Cardiac muscle cell (in vitro differentiated cells and primary cell): ENCODE results near the gene POU2AF3. TPM values are rescaled to one million over a fixed set of nuclear protein-coding genes. Genes with fewer than 3 reads are reported as not detected.

Source experiments
- DNase-seq, 2 donors: peaks; one replicate each; pipeline versions ENCODE4 v3.0.0 to v3.0.0-alpha.2; 2010 to 2017; ENCODE audit warnings: low read depth in 1 of 2, low spot score in 1 of 2
- H3K27ac ChIP-seq: fragments of 200-600 bp; sonication (generic); 2 replicates; pipeline ENCODE4 v1.5.1; 2016
- H3K27me3 ChIP-seq: fragments of 200-600 bp; sonication (generic); 2 replicates; pipeline ENCODE4 v1.6.0; 2016; ENCODE audit warnings: control low read depth
- H3K36me3 ChIP-seq: fragments of 200-600 bp; sonication (generic); 2 replicates; pipeline ENCODE4 v1.5.1; 2016; ENCODE audit warnings: control low read depth
- H3K4me1 ChIP-seq: fragments of 200-600 bp; sonication (generic); 2 replicates; pipeline ENCODE4 v1.8.1; 2017; ENCODE audit warnings: low read depth, mild to moderate bottlenecking, mixed run types
- H3K4me3 ChIP-seq: fragments of 200-600 bp; sonication (generic); 2 replicates; pipeline ENCODE4 v1.5.1; 2016; ENCODE audit warnings: mild to moderate bottlenecking
- H3K9me3 ChIP-seq: fragments of 200-600 bp; sonication (generic); 2 replicates; pipeline ENCODE4 v1.5.1; 2017; ENCODE audit warnings: low read depth, mild to moderate bottlenecking, control low read depth
- polyA plus RNA-seq: library from polyadenylated mRNA; unstranded; fragments of >200 nt; fragmentation: Nextera tagmentation; extraction: Ambion mirVana; gene quantifications from 2 replicates; pipeline ENCODE4 v1.2.1, GENCODE V29; 2016
- total RNA-seq: library from RNA; depleted of rRNA; stranded (reverse); fragments of >200 nt; gene quantifications from 2 replicates; pipeline ENCODE4 v1.2.3, GENCODE V29; 2016
- TF ChIP-seq, protein P1 (sequence below): IDR thresholded peaks from 2 replicates; pipeline ENCODE4 v1.5.1; 2012; ENCODE audit warnings: low read depth, mild to moderate bottlenecking, low read length

The POU2AF3 gene
- total and polyA plus RNA-seq, 2 experiments from 2014 or later: 0.36 to 0.83 TPM

DNA sequence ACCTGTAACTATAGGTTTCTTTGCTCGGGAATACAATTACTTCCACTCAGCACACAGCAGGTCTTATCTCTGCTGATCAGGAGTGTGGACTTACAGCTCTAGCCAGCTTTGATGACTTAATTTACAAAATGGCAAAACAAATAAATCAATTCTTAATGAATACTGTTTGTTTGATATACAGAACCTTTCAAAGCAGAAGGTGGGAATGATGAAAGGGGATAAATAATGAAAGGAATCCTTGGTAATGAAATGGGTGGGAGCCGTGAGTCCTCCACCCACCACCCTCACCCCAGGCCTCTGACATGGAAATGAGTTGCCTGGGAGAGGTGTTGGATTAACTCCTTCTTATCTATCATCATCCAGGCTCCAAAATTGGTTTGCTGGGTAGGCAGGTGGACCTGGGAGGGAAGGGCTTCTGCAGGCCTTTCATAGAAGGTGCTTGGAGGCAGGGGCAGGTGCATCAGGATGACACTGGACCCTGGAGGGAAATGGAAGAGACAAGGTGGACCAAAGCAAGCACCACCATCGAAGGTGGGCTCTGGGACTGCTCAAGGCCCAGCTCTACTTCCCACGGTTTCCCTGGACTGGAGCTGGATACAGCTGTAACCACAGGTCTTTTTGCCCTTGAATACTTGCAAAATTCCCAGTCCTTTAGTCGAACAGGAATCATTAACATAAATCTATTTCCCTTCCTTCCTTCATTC lies 57.8 kb downstream of the POU2AF3 start:
- H3K27ac ChIP-seq: no peak overlapping the region
- H3K36me3 ChIP-seq: no peaks in the 10 kb centered on the region
- H3K9me3 ChIP-seq: no peaks in the 10 kb centered on the region
- TF ChIP-seq, protein P1, sequence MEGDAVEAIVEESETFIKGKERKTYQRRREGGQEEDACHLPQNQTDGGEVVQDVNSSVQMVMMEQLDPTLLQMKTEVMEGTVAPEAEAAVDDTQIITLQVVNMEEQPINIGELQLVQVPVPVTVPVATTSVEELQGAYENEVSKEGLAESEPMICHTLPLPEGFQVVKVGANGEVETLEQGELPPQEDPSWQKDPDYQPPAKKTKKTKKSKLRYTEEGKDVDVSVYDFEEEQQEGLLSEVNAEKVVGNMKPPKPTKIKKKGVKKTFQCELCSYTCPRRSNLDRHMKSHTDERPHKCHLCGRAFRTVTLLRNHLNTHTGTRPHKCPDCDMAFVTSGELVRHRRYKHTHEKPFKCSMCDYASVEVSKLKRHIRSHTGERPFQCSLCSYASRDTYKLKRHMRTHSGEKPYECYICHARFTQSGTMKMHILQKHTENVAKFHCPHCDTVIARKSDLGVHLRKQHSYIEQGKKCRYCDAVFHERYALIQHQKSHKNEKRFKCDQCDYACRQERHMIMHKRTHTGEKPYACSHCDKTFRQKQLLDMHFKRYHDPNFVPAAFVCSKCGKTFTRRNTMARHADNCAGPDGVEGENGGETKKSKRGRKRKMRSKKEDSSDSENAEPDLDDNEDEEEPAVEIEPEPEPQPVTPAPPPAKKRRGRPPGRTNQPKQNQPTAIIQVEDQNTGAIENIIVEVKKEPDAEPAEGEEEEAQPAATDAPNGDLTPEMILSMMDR: no peak
- H3K4me3 ChIP-seq: no peak overlapping the region
- no peaks in the 10 kb centered on the region for H3K4me1 ChIP-seq
- no peak for DNase-seq
- H3K27me3 ChIP-seq: no peaks in the 10 kb centered on the region

DNA sequence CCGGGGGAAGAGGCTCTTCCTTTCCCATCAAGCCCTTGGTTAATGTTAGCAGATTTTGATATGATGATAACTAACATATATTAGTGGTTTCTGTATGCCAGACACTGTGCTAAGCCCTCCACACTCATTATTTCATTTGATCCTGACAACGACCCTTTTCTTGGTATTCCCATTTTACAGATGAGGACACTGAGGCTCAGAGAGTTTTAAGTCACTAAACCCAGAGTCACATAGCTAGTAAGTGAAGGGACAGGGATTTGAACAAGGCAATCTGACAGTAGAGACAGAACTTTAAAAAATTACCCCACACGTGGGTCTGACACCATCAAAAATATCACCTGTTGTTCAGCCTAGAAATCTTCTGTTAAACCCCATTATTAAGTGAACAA lies 58.3 kb downstream of the POU2AF3 start:
- no peaks in the 10 kb centered on the region for H3K9me3 ChIP-seq
- DNase-seq: no peak
- H3K4me1 ChIP-seq: no peaks in the 10 kb centered on the region
- H3K27ac ChIP-seq: no peak overlapping the region
- no peaks in the 10 kb centered on the region for H3K36me3 ChIP-seq
- no peaks in the 10 kb centered on the region for H3K27me3 ChIP-seq
- TF ChIP-seq, protein P1: no peak
- H3K4me3 ChIP-seq: no peak overlapping the region

DNA sequence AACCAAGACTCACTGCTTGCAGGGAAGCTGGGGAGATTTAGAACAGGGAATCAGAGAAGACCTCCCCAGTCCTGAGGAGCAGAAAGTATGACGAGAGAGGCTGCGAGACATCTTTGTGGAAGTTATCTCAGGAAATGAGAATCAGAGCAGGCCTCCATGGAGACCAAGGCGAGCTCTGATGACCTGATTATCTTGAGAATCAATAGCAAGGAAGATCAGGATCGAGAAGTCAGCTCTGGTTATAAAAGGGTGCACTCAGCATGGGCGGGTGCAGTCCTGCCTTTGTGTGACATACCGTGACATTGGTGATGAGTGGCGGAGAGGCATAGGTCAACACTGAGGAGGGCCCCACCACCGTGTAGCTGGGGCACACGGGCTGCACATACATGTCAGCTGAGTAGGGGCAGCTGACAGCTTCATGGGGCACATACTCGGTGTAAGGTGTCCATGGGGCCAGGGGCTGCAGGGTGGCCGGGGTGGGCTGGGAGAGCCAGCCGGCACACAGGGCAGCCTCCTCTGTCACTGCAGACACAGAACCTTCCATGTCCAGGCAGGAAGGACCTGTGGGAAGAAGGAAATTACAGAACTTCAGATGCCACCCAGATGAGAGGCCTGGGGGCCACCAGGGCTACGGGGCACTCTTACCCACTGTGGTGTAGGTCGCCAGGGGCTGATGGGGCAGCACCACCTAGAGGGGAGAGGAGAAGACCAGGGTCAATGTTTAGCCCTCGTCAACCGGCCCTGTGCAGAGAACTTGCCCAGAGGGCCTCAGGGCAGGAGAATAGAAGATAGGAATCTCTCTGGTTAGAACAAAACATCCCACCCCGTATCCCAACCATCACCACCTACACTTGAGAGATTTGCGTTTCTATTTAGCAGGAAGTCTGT lies 59.0 kb downstream of the POU2AF3 start:
- no peaks in the 10 kb centered on the region for H3K27me3 ChIP-seq
- no peaks in the 10 kb centered on the region for H3K4me1 ChIP-seq
- DNase-seq: no peak
- H3K4me3 ChIP-seq: no peak overlapping the region
- TF ChIP-seq, protein P1: no peak
- H3K27ac ChIP-seq: no peak overlapping the region
- no peaks in the 10 kb centered on the region for H3K9me3 ChIP-seq
- H3K36me3 ChIP-seq: no peaks in the 10 kb centered on the region

Other genes starting within 250 kb of the POU2AF3 start
- gene POU2AF2, start 52.8 kb upstream of the POU2AF3 start, total RNA-seq: not detected in 2 replicates
- not detected in 2 replicates for gene POU2AF2, start 52.8 kb upstream of the POU2AF3 start, polyA plus RNA-seq
- not detected in 2 replicates for gene POU2AF1, start 80.7 kb downstream of the POU2AF3 start, total RNA-seq
- 0.10 TPM in 1 of 2 replicates, not detected in the other for gene POU2AF1, start 80.7 kb downstream of the POU2AF3 start, polyA plus RNA-seq
- not detected in 2 replicates for gene BTG4, start 213.8 kb downstream of the POU2AF3 start, total RNA-seq
- gene BTG4, start 213.8 kb downstream of the POU2AF3 start, polyA plus RNA-seq: not detected in 2 replicates
- not detected in 2 replicates for gene HOATZ, start 216.2 kb downstream of the POU2AF3 start, total RNA-seq
- not detected in 2 replicates for gene HOATZ, start 216.2 kb downstream of the POU2AF3 start, polyA plus RNA-seq
- 1.8 and 2.6 TPM in 2 replicates for gene LAYN, start 242.2 kb downstream of the POU2AF3 start, total RNA-seq
- 1.1 and 1.7 TPM in 2 replicates for gene LAYN, start 242.2 kb downstream of the POU2AF3 start, polyA plus RNA-seq